Neural cell (in vitro differentiated cells): Measurements from ENCODE around the gene LAPTM5. TPM values are rescaled to one million over a fixed set of nuclear protein-coding genes. Genes with fewer than 3 reads are reported as not detected.

Experiments
- H2AFZ ChIP-seq: fragments of 200-600, 300-800 bp; sonication (generic), shearing (Covaris generic); 2 replicates; pipeline ENCODE4 v1.6.0; 2014; ENCODE audit warnings: low read depth, mild to moderate bottlenecking, antibody characterized with exemption, low read length, moderate library complexity
- H3F3A ChIP-seq: fragments of 200-600 bp; shearing (Covaris generic); 2 replicates; pipeline ENCODE4 v1.6.1; 2016; ENCODE audit warnings: mild to moderate bottlenecking, moderate library complexity, mixed read lengths, antibody characterized with exemption, low read length; ENCODE audit not compliant: insufficient read depth, poor library complexity, severe bottlenecking
- H3K27ac ChIP-seq: fragments of 200-600, 300-800 bp; sonication (generic), shearing (Covaris generic); 2 replicates; pipeline ENCODE4 v1.5.1; 2014; ENCODE audit warnings: mild to moderate bottlenecking, low read length, moderate library complexity
- H3K27me3 ChIP-seq: fragments of 300-800, 200-600 bp; sonication (generic), shearing (Covaris generic); 2 replicates; pipeline ENCODE4 v1.6.0; 2014; ENCODE audit warnings: mild to moderate bottlenecking, low read depth, low read length, moderate library complexity; ENCODE audit not compliant: insufficient read depth
- H3K36me3 ChIP-seq: fragments of 300-800, 200-600 bp; sonication (generic), shearing (Covaris generic); 2 replicates; pipeline ENCODE4 v1.5.1; 2014; ENCODE audit warnings: mild to moderate bottlenecking, antibody characterized with exemption, low read length, moderate library complexity; ENCODE audit not compliant: insufficient read depth
- H3K4me2 ChIP-seq: fragments of 300-800, 200-600 bp; sonication (generic), shearing (Covaris generic); 2 replicates; pipeline ENCODE4 v1.6.0; 2014; ENCODE audit warnings: mild to moderate bottlenecking, low read length
- H3K4me3 ChIP-seq: fragments of 300-800, 200-600 bp; sonication (generic), shearing (Covaris generic); 2 replicates; pipeline ENCODE4 v1.5.1; 2014; ENCODE audit warnings: mild to moderate bottlenecking, low read length, moderate library complexity
- H3K79me2 ChIP-seq: fragments of 200-600 bp; shearing (Covaris generic); replicated peaks from 2 replicates; pipeline ENCODE4 v1.6.0; 2014; ENCODE audit warnings: mild to moderate bottlenecking, low read length, moderate library complexity; ENCODE audit not compliant: insufficient read depth
- H3K9ac ChIP-seq: fragments of 300-800, 200-600 bp; sonication (generic), shearing (Covaris generic); 2 replicates; pipeline ENCODE4 v1.6.1; 2016; ENCODE audit warnings: mild to moderate bottlenecking, low read length, mixed read lengths
- H3K9me2 ChIP-seq: fragments of 200-600 bp; shearing (Covaris generic); 2 replicates; pipeline ENCODE4 v1.6.1; 2016; ENCODE audit warnings: mild to moderate bottlenecking, low read length, mixed read lengths; ENCODE audit not compliant: insufficient read depth
- H3K9me3 ChIP-seq: fragments of 200-600, 300-800 bp; sonication (generic), shearing (Covaris generic); 2 replicates; pipeline ENCODE4 v1.6.1; 2016; ENCODE audit warnings: mild to moderate bottlenecking, mixed run types, low read length, moderate library complexity, mixed read lengths
- H4K20me1 ChIP-seq: fragments of 200-600 bp; shearing (Covaris generic); 2 replicates; pipeline ENCODE4 v1.6.1; 2016; ENCODE audit warnings: mild to moderate bottlenecking, mixed run types; ENCODE audit not compliant: insufficient read depth
- EP300 ChIP-seq: fragments of 450-650 bp; conservative IDR thresholded peaks from 2 replicates; pipeline ENCODE4 v1.6.1; 2014; ENCODE audit warnings: antibody characterized with exemption, mild to moderate bottlenecking, moderate library complexity; ENCODE audit not compliant: poor library complexity, severe bottlenecking
- EZH2 ChIP-seq: fragments of 200-600, 300-800 bp; shearing (Covaris generic), sonication (generic); IDR thresholded peaks from 2 replicates; pipeline ENCODE4 v1.6.1; 2014; ENCODE audit warnings: antibody characterized with exemption, low read length, borderline replicate concordance, mild to moderate bottlenecking; ENCODE audit not compliant: insufficient read depth, poor library complexity, severe bottlenecking
- MXI1 ChIP-seq: fragments of 450-650 bp; conservative IDR thresholded peaks from 2 replicates; pipeline ENCODE4 v1.6.1; 2014; ENCODE audit warnings: antibody characterized with exemption, mild to moderate bottlenecking; ENCODE audit not compliant: poor library complexity, severe bottlenecking
- POLR2AphosphoS5 ChIP-seq: IDR thresholded peaks from 2 replicates; pipeline ENCODE4 v1.6.1; 2012
- RAD21 ChIP-seq: fragments of 450-650 bp; conservative IDR thresholded peaks from 2 replicates; pipeline ENCODE4 v1.6.1; 2014; ENCODE audit warnings: antibody characterized with exemption, mild to moderate bottlenecking, moderate library complexity
- SMC3 ChIP-seq: fragments of 450-650 bp; conservative IDR thresholded peaks from 2 replicates; pipeline ENCODE4 v1.6.1; 2014; ENCODE audit warnings: antibody characterized with exemption, mild to moderate bottlenecking, moderate library complexity; ENCODE audit not compliant: poor library complexity
- TAF1 ChIP-seq: IDR thresholded peaks from 2 replicates; pipeline ENCODE4 v1.6.1; 2012; ENCODE audit warnings: low read depth
- polyA plus RNA-seq: library from polyadenylated mRNA; depleted of rRNA; stranded (reverse); fragments of >200 nt; gene quantifications from 2 replicates; pipeline ENCODE4 v1.2.3, GENCODE V29; 2014
- TF ChIP-seq, protein P1 (sequence below): fragments of 450-650 bp; IDR thresholded peaks from 2 replicates; pipeline ENCODE4 v1.5.1; 2014; ENCODE audit warnings: antibody characterized with exemption, mild to moderate bottlenecking, moderate library complexity; ENCODE audit not compliant: poor library complexity, severe bottlenecking
- TF ChIP-seq, protein P2 (sequence below): IDR thresholded peaks from 2 replicates; pipeline ENCODE4 v1.6.1; 2012; ENCODE audit warnings: borderline replicate concordance

The LAPTM5 gene
- polyA plus RNA-seq, 1 donor from 2014 or later: 0.12 TPM

DNA sequence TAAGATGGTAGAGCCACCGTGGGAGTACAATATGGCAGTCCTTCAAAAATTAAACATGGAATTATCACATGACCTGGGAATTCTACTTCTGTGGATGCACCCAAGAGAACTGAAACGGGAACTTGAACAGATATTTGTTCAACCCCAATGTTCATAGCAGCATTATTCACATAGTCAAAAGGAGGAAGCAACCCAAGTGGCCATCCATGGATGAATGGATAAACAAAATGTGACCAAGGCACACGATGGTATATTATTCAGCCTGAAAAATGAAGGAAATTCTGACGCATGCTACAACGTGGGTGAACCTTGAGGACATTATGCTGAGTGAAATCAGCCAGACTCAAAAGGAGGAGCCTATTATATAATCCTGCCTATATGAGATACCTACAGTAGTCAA is 22.8 kb upstream of the LAPTM5 start:
- Histone ChIP-seq H3K9ac (no peak overlapping the region), H3K79me2 (no peaks in the 10 kb centered on the region), H3K27me3 (no peaks in the 10 kb centered on the region), H4K20me1 (no peaks in the 10 kb centered on the region), H3K4me2 (no peak overlapping the region), H2AFZ (no peak overlapping the region), H3K27ac (no peak overlapping the region), H3K9me3 (no peaks in the 10 kb centered on the region), H3K9me2 (no peaks in the 10 kb centered on the region), H3K4me3 (no peak overlapping the region), H3K36me3 (no peaks in the 10 kb centered on the region), H3F3A (no peaks in the 10 kb centered on the region)
- TF ChIP-seq SMC3: no peak
- TF ChIP-seq EP300: no peak
- TF ChIP-seq, protein P1, sequence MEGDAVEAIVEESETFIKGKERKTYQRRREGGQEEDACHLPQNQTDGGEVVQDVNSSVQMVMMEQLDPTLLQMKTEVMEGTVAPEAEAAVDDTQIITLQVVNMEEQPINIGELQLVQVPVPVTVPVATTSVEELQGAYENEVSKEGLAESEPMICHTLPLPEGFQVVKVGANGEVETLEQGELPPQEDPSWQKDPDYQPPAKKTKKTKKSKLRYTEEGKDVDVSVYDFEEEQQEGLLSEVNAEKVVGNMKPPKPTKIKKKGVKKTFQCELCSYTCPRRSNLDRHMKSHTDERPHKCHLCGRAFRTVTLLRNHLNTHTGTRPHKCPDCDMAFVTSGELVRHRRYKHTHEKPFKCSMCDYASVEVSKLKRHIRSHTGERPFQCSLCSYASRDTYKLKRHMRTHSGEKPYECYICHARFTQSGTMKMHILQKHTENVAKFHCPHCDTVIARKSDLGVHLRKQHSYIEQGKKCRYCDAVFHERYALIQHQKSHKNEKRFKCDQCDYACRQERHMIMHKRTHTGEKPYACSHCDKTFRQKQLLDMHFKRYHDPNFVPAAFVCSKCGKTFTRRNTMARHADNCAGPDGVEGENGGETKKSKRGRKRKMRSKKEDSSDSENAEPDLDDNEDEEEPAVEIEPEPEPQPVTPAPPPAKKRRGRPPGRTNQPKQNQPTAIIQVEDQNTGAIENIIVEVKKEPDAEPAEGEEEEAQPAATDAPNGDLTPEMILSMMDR: no peak
- TF ChIP-seq, protein P2, sequence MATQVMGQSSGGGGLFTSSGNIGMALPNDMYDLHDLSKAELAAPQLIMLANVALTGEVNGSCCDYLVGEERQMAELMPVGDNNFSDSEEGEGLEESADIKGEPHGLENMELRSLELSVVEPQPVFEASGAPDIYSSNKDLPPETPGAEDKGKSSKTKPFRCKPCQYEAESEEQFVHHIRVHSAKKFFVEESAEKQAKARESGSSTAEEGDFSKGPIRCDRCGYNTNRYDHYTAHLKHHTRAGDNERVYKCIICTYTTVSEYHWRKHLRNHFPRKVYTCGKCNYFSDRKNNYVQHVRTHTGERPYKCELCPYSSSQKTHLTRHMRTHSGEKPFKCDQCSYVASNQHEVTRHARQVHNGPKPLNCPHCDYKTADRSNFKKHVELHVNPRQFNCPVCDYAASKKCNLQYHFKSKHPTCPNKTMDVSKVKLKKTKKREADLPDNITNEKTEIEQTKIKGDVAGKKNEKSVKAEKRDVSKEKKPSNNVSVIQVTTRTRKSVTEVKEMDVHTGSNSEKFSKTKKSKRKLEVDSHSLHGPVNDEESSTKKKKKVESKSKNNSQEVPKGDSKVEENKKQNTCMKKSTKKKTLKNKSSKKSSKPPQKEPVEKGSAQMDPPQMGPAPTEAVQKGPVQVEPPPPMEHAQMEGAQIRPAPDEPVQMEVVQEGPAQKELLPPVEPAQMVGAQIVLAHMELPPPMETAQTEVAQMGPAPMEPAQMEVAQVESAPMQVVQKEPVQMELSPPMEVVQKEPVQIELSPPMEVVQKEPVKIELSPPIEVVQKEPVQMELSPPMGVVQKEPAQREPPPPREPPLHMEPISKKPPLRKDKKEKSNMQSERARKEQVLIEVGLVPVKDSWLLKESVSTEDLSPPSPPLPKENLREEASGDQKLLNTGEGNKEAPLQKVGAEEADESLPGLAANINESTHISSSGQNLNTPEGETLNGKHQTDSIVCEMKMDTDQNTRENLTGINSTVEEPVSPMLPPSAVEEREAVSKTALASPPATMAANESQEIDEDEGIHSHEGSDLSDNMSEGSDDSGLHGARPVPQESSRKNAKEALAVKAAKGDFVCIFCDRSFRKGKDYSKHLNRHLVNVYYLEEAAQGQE: no peak
- no peak for TF ChIP-seq TAF1
- no peak for TF ChIP-seq MXI1
- TF ChIP-seq POLR2AphosphoS5: no peak
- no peak for TF ChIP-seq EZH2
- TF ChIP-seq RAD21: no peak

DNA sequence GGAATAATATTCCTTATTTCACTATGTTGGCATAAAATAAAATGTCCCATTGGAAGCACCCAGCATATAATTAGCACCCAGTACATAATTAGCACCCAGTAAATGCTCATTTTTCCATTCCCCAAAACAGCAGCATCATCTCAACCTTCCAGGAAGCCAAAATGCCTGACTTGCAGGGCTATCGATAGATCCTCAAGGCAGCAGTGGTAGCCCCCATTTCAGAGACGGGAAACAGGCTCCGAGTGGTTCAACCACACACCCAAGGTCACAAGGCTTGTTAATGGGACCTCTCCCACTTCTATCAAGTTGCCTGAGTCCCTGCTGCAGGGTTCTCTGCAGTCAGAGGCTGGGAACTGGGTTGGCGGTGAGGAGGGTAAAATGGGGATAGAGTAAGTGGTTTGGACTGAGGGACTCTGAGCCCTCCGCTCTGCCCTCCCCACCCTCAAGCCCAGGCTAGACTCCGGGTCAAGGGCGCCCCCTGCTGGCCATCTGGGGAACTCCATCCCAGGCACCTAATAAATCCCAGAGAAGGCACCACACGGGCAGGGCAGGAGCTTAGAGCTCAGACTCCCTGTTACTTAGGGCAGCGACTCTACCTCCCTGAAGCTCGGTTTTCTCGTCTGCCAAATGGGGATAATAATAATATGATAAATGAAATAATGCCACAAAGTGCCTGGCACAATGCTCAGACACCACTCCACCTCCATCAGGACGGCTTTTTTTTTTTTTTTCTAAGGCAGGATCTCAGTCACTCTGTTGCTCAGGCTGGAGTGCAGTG is 21.9 kb upstream of the LAPTM5 start:
- Histone ChIP-seq H3K27me3 (no peaks in the 10 kb centered on the region), H3K9me2 (no peaks in the 10 kb centered on the region), H3K4me2 (no peak overlapping the region), H3K36me3 (no peaks in the 10 kb centered on the region), H3F3A (no peaks in the 10 kb centered on the region), H3K79me2 (no peaks in the 10 kb centered on the region), H3K9ac (no peak overlapping the region), H4K20me1 (no peaks in the 10 kb centered on the region), H3K4me3 (no peak overlapping the region), H3K27ac (no peak overlapping the region), H2AFZ (no peak overlapping the region), H3K9me3 (no peaks in the 10 kb centered on the region)
- TF ChIP-seq, protein P2: no peak
- TF ChIP-seq, protein P1: peak; percentile 69
- TF ChIP-seq TAF1: no peak
- TF ChIP-seq POLR2AphosphoS5: no peak
- TF ChIP-seq RAD21: peak; percentile 57
- no peak for TF ChIP-seq EZH2
- TF ChIP-seq EP300: no peak
- no peak for TF ChIP-seq MXI1
- TF ChIP-seq SMC3: peak; percentile 71
